Kidney tubule cell (primary cell): ENCODE measurements around the gene DET1.
"Not testable (repeated sequence)": the region's sequence is repeated elsewhere in the genome, so short reads cannot be mapped to it uniquely, and the experiment has no call there.

Source experiments
- DNase-seq: peaks from one replicate; pipeline ENCODE4 v3.0.0-alpha.2; 2018; ENCODE audit warnings: low spot score

Gene DET1

DNA sequence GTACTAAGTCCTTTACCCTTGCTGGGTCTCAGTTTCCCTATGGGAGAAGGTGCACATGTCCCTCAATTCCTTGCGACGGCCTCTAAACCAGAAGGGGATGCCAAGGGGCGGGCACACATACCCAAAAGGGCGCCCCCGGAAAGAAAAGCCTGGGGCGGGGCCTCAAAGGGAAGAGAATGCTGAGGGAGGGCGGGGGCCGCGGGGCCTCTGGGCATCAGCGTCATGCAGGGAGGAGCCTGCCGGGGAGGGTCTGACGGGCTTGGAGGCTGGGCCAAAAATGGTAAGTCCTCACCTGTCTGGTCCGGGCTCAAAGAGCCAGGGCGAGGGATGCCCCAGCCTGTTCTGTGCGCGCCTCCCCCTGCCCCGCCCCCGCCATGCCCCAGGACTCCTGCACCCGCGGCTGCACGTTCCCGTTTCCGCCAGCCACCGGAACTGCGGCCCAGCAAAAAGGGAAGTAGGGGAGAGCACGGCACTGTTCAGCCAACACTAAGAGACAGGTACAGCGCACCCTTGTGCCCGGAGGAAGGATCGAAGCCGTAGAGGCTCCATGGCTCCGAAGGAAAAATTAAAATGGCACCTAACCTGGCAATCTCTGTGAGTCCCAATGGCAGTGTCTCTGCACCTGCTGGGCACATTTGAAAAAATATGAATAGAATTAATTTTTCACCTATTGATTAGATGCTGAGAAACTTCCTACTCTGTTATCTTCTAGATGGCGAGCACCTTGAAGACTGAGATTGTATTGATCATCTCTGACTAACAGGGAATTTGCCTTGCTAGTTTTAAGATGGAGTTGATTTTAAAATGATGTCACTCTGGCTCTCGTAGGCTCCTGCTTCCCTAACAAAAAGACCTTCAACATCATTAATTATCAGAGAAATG lies at the start of gene DET1:
DET1 (minus strand) TSS at position 434 of the 882 bp plus-strand sequence. CDS start 14,976 bp downstream, outside the sequence.
- DNase-seq = peak; percentile 98

DNA sequence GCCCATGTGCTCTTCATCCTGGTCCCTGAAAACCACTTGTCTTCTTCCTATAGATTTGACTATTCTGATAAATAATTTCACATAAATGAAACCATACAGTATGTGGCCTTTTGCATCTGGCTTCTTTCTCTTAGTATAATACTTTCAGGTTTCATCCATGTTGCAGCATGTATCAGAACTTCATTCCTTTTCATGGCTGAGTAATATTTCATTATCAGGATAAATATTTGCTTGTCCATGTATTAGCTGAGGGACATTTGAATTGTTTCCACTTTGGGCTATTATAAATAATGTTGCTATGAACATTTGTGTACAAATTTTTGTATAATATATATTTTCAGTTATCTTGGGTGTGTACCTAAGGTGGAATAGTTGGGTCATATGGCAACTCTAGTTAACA lies 44.9 kb upstream of the DET1 start:
- no peak for DNase-seq

DNA sequence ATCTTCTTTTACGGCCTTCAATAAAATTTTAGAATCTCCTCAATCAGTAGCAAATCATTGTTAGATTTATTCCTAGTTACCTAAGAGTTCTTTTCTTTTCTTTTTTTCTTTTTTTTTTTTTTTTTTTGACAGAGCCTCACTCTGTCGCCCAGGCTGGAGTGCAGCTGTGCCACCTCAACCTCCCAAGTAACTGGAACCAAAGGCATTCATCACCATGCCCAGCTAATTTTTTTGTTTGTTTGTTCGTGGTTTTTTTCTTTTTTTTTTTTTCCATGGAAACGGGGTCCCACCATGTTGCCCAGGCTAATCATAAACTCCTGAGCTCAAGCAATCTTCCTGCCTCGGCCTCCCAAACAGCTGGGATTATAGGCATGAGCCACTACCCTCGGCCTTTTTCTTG lies 44.3 kb upstream of the DET1 start:
- no peak for DNase-seq

DNA sequence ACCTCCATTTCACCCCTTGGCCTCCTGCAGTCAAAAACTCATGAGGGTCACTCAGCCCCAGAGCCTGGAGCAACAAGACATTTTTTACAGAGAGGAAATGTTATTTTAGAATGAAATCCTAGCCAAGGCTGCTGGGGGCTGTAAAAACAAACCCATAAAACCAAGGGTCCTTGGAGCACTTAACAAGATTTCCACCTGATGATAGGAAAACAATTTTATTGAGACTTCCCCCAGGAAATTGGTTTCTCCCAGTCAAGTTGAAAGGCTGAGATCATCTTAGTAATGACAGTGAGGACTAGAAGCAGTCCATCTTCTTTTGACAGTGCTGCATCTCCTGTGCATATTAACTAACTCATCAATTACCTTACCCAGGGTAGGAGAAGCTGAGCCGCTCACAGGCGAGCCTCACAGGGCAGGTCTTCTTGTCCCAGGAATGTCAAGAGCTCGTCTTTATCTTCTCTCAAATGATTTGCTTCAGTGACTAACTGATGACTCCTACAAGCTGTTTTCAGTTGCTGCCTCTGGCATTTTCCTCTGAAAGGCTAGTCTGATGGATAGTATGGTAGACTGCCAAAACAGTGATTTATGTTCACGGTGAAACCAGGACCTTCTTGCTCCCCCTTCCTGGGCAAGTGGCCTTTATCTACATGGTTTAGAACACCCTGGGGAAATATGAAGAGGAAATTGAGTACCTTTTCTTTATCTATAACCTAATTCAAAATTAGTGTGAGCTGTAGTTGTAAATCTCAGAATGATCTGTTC lies 40.1 kb upstream of the DET1 start:
- DNase-seq = peak; percentile 48

DNA sequence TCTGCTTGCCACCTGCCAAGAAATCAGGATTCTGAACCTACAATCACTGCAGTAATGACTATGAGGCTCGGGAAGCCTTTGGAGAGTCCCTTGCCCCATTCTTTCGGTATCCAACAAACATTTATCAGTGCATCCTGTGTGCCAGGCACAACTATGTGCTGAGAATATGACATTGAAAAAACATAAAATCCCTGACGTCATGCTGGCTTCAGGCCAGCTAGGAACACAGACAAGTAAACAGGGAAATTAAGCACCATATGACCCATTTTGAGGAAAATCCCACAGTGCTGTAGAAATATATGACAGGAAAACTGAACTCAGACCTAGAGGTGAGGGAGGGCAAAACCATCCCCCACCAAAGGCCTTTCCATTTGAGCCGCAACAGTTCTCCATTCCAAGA lies 34.1 kb upstream of the DET1 start:
- DNase-seq = no peak

DNA sequence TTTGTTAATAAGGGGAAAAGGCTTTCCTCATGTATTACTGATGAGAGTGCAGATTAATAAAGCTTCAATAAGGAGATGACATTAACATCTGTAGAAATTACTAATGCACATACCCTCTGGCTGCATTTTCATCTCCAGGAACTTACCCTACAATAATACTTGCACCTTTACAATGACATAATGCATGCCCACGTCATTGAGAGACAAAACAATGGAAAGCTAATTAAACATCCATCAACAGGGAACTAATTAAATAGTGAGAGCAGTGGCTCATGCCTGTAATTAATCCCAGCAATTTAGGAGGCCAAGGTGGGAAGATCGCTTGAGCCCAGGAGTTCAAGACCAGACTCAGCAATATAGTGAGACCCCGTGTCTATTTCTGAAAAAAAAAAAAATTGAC lies 32.8 kb upstream of the DET1 start:
- no peak for DNase-seq

DNA sequence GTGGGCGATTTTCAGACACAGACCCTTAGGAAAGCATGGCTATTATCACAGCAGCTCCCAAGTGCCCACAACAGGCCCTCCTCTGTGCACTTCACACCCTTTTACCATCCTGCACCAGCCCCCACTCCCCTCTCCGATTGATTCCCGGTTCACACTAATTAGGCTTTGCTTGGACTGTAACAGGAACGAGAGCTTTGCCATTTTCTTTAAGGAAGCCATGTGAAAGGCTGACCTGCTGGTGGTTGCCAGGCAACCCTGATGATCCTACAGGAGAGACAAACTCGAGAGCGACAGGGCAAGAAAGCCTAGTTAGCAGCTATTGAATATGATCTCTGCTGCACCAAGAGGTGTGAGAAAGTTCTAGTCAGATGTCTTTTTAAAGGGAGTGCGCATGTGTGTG lies 28.2 kb upstream of the DET1 start:
- no peak for DNase-seq

DNA sequence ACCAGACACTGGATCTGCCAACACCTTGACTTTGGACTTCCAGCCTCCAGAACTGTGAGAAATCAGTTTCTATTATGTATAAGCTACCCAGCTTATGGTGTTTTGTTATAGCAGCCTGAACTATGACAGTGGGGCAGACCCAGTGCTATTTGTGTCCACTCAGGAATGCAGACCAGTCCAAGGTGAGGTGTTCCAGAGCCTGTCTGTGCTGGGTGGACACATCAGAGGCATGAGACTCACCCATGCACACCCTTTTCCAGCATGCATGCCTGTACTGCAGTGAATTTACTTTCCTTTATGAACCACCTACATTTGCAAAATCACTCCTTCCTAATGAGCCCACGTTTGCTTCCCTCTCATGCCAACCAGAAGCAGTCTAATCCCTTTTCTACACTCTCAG lies 27.6 kb upstream of the DET1 start:
- DNase-seq = no peak

DNA sequence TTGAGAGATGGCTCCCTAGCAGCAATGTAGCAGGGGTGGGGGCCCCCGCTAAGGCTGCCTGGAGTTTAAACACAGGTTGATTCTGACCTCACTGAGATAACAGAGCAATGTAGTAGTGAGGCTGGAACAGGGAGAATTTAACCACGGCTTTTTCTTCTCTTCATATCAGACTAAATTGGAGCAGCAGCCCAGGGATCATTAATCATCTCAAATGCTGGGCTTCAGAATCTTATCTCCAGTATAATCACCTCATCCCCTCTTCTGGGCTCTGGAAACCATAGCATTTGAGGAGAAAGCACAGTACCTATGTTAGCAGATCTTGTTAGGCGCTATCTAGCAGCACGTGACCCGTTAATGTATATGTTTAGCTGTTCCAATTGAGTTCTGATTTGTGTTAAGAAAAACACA lies 25.4 kb upstream of the DET1 start:
- no peak for DNase-seq

DNA sequence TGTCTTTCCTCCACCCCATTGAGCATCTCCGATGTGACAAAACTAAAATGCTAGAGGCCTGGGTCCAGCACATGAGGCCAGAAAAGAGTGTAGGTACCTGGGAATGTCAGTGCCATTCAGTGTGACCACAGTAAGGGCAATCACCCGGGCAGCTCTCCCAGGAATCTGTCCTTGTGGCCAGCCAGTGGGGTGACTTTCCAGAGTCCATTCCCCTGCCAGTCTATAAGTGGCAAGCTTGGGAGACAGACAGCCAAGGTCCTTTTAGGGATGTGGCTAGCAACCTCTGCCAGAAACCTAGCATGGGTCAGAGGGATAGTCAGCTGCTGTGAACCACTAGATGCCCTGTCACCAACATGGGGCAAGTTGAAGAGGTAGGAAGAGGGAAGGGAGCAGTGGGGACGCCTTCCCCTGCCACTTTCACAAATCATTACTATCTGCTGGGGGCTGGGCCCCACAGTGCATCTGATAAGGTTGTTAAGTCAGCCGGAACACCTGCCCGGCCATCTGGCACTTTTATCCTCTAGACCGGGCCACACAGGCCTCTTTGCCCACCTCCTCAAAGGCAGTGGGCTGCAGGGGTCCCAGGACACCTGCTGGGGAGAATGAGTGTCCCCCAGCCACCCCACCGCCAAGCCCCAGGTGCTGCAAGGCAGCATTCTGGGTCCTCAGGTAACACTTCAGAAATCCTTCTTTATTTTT lies 24.8 kb upstream of the DET1 start:
- no peak for DNase-seq

DNA sequence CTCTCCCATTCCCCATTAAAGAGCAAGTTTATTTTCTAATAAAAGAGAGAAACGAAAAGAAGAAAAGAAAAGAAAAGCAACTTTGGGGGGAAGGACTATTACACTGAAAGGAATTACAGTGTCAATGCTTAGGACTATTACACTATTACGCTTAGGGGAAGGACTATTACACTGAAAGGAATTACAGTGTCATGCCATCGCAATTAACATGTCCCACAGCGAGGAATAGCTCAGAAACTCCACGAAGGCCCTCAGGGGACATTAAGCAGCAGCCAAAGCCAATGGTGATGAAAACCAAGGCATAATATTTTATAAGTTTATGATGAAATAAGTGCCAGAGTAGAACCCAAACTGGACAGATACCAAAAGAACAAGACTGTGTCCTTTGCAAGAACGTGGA lies 22.1 kb upstream of the DET1 start:
- no peak for DNase-seq

DNA sequence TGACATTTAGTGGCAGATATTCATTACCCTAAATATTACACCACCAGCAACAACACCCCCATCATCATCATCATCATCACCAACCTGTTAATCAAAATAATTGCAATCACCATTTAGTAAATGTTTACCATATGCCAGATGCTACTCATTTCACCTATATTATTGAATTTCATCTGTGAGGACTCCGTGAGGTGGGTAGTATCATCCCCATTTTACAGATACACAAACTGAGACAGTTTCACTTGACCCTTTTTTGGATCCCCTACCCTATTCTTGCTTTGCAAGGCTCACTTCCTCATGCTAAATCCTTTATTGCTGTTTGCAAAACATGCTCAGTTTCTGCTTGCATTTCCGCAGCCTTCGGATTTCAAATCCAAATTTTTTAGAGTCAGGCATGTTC lies 18.3 kb upstream of the DET1 start:
- DNase-seq = no peak

DNA sequence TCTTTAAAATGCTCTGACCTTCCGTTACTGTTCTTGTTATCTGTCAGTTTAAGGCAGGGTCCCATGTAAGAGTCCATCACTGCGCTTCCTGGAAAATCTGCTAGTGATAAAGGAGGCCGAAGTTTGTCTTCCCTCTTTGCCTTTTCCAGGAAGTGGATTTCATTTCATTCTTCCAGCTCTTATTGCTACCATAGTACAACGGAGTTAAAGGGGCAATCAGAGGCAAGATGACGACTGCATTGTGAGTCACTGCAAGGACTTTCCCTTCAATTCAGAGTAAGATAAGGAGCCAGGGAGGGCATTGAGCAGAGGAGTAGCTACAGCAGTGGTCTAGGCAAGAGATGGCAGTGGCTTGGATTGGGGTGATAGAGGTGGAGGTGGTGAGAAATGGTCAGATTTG lies 17.2 kb upstream of the DET1 start:
- DNase-seq = peak; percentile 23

DNA sequence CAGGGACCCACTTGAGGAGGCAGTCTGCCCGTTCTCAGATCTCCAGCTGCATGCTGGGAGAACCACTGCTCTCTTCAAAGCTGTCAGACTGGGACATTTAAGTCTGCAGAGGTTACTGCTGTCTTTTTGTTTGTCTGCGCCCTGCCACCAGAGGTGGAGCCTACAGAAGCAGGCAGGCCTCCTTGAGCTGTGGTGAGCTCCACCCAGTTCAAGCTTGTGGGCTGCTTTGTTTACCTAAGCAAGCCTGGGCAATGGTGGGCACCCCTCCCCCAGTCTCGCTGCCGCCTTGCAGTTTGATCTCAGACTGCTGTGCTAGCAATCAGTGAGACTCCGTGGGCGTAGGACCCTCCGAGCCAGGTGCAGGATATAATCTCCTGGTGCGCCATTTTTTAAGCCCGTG lies 13.1 kb upstream of the DET1 start:
- DNase-seq = not testable (repeated sequence)

DNA sequence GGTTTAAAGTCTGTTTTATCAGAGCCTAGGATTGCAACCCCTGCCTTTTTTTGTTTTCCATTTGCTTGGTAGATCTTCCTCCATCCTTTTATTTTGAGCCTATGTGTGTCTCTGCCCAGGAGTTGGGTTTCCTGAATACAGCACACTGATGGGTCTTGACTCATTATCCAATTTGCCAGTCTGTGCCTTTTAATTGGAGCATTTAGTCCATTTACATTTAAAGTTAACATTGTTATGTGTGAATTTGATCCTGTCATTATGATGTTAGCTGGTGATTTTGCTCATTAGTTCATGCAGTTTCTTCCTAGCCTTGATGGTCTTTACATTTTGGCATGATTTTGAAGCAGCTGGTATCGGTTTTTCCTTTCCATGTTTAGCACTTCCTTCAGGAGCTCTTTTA lies 11.5 kb upstream of the DET1 start:
- not testable (repeated sequence) for DNase-seq

DNA sequence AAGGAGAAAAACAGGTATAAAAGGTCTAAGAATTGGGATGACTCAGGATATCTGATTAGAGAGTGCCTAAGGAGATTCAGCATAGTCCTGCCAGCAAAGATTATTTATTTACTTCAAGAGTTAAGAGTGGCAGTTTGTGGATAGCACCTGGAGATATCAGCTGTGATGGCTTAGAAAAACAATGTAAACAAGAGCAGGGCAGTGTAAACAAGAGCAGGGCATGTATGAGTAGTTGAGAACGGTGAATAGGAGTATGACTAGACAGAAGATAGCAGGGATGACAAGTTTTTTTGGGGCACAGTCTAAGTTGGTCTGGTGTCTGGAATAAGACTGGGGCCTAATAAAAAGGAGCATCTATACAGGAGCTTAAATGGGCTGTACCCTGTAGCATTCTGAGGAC lies 1.5 kb upstream of the DET1 start:
- DNase-seq = not testable (repeated sequence)

DNA sequence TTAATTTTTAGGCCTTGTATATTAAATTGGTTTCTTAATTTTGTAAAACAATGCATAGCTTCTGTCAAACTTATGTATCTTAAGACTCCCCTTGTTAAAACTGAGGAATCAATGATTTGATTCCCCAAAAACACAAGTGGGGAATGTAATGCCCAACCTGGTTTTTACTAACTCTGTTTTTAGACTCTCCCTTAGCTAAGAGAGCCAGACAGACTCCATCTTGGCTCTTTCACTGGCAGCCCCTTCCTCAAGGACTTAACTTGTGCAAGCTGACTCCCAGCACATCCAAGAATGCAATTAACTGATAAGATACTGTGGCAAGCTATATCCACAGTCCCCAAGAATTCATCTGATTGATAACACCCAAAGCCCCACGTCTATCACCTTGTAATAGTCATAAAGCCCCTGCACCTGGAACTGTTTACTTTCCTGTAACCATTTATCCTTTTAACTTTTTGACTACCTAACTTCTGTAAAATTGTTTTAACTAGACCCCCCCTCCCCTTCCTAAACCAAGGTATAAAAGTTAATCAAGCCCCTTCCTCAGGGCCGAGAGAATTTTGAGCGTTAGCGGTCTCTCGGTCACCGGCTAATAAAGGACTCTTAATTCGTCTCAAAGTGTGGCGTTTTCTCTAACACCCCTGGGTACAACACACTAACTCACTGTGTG lies 768 bp downstream of the DET1 start:
- not testable (repeated sequence) for DNase-seq

DNA sequence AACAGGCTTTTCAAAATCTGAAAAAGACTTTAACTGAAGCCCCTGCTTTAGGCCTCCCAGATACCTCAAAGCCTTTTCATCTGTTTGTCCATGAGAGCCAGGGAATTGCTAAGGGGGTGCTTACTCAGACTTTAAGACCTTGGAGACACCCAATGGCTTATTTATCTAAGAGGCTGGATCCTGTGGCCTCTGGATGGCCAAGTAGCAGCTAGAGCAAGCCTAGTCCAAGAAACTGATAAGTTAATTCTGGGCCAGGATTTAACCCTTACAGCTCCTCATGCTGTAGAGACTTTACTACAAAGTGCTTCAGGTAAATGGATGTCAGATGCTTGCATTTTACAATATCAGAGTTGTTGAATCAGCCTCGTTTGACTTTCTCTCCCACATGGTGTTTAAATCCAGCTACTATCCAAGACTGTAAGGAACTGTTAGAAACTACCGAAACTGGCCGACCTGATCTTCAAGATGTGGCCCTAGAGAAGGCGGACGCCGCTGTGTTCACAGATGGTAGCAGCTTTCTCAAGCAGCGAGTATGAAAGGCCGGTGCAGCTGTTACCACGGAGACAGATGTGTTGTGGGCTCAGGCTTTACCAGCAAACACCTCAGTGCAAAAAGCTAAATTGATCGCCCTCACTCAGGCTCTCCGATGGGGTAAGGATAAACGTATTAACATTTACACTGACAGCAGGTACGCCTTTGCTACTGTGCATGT lies 3.3 kb downstream of the DET1 start:
- DNase-seq = no peak

DNA sequence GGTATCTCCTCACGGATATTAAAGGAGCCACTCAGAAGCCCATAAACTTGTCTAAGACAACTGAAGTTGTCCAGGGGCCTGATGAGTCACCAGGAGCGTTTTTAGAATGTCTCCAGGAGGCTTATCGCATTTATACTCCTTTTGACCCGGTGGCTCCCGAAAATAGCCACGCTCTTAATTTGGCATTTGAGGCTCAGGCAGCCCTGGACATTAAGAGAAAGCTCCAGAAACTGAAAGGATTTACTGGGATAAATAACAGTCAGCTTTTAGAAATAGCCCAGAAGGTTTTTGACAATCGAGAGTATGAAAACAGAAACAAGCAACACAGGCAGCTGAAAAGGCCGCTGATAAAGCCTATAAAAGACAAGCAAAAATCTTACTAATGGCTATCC lies 4.1 kb downstream of the DET1 start:
- DNase-seq = no peak

DNA sequence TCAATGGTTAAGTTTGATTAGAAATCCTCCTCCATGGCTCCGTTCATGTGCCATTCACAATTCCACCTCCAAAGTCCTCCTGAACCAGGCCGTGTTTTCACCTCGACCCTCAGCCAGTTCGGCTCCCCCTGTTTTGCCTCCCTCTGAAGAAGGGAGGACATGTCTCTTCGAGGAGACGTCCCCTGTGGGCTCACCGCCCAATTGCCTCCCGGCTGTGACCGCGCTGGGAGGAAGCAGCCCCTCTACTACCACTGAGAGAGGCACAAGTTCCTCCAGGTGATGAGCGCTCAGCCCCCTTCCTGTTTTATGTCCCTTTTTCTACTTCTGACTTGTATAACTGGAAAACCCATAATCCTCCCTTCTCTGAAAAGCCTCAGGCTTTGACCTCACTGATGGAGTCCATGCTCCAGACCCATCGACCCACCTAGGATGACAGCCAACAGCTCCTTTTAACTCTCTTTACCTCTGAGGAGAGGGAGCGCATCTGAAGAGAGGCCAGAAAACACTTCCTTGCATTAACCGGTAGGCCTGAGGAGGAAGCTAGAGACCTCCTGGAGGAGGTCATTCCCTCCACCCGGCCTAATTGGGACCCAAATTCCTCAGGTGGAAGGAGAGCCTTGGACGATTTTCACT lies 4.7 kb downstream of the DET1 start:
- DNase-seq = no peak

DNA sequence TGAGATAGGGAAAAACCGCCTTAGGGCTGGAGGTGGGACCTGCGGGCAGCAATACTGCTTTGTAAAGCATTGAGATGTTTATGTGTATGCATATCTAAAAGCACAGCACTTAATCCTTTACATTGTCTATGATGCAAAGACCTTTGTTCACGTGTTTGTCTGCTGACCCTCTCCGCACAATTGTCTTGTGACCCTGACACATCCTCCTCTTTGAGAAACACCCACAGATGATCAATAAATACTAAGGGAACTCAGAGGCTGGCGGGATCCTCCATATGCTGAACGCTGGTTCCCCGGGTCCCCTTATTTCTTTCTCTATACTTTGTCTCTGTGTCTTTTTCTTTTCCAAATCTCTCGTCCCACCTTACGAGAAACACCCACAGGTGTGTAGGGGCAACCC lies 5.4 kb downstream of the DET1 start:
- DNase-seq = not testable (repeated sequence)
